HEK293T (cell line): ENCODE data around the gene NGB.

Experiments used
- CTCF ChIA-PET: fragments of 350-600 bp; formaldehyde crosslinking; extraction: SDS; loops from one replicate; lab custom pipeline; 2021; ENCODE audit warnings: antibody characterized with exemption, inconsistent platforms; lab: Yijun Ruan, JAX
- POLR2A ChIA-PET: fragments of 350-600 bp; formaldehyde crosslinking; extraction: SDS; loops from one replicate; lab custom pipeline; 2020; ENCODE audit warnings: antibody characterized with exemption, inconsistent platforms; lab: Yijun Ruan, JAX
- DNase-seq: peaks from one replicate; pipeline ENCODE4 v3.0.0; 2012; ENCODE audit warnings: mixed read lengths; ENCODE audit errors: extremely low spot score
- ARNT ChIP-seq: fragments of 450-650 bp; IDR thresholded peaks from 2 replicates; pipeline ENCODE4 v1.6.1; 2017; ENCODE audit warnings: mild to moderate bottlenecking
- BHLHE40 ChIP-seq: fragments of 450-650 bp; IDR thresholded peaks from 2 replicates; pipeline ENCODE4 v1.6.1; 2016; ENCODE audit warnings: mild to moderate bottlenecking, moderate library complexity, borderline replicate concordance
- CTBP1 ChIP-seq: fragments of 450-650 bp; IDR thresholded peaks from 2 replicates; pipeline ENCODE4 v1.6.1; 2016; ENCODE audit warnings: borderline replicate concordance
- ELF4 ChIP-seq: fragments of 450-650 bp; IDR thresholded peaks from 2 replicates; pipeline ENCODE4 v1.6.1; 2017; ENCODE audit warnings: antibody characterized with exemption
- FOXA1 ChIP-seq: fragments of 450-650 bp; IDR thresholded peaks from 2 replicates; pipeline ENCODE4 v1.6.1; 2016; ENCODE audit warnings: mild to moderate bottlenecking
- FOXK2 ChIP-seq: fragments of 450-650 bp; IDR thresholded peaks from 2 replicates; pipeline ENCODE4 v1.6.1; 2016; ENCODE audit warnings: mild to moderate bottlenecking
- FOXM1 ChIP-seq: fragments of 450-650 bp; IDR thresholded peaks from 2 replicates; pipeline ENCODE4 v1.6.1; 2017; ENCODE audit warnings: mild to moderate bottlenecking, borderline replicate concordance
- HDGF ChIP-seq: fragments of 450-650 bp; IDR thresholded peaks from 2 replicates; pipeline ENCODE4 v1.6.1; 2017; ENCODE audit warnings: antibody characterized with exemption, borderline replicate concordance
- L3MBTL2 ChIP-seq: fragments of 450-650 bp; conservative IDR thresholded peaks from 2 replicates; pipeline ENCODE4 v1.6.1; 2016; ENCODE audit warnings: mild to moderate bottlenecking
- LEF1 ChIP-seq: fragments of 450-650 bp; IDR thresholded peaks from 2 replicates; pipeline ENCODE4 v1.6.1; 2017; ENCODE audit warnings: mild to moderate bottlenecking, borderline replicate concordance
- NFRKB ChIP-seq: fragments of 450-650 bp; IDR thresholded peaks from 2 replicates; pipeline ENCODE4 v1.6.1; 2016; ENCODE audit warnings: mild to moderate bottlenecking, moderate library complexity
- PKNOX1 ChIP-seq: fragments of 450-650 bp; IDR thresholded peaks from 2 replicates; pipeline ENCODE4 v1.6.1; 2016
- SP1 ChIP-seq: fragments of 450-650 bp; IDR thresholded peaks from 2 replicates; pipeline ENCODE4 v1.6.1; 2017
- SUZ12 ChIP-seq: fragments of 450-650 bp; IDR thresholded peaks from 2 replicates; pipeline ENCODE4 v1.6.1; 2016; ENCODE audit warnings: mild to moderate bottlenecking
- TARDBP ChIP-seq: fragments of 450-650 bp; IDR thresholded peaks from 2 replicates; pipeline ENCODE4 v1.6.1; 2016
- ZNF384 ChIP-seq: fragments of 450-650 bp; IDR thresholded peaks from 2 replicates; pipeline ENCODE4 v1.6.1; 2016

The NGB gene

GRCh38 chr14:77259025-77259715 is 11.8 kb downstream of the NGB start:
- CTCF ChIA-PET, result no interaction called here
- no peak for TF ChIP-seq HDGF
- TF ChIP-seq FOXM1, result no peak
- no peak for TF ChIP-seq ARNT
- no peak for TF ChIP-seq SP1
- no peak for TF ChIP-seq LEF1
- TF ChIP-seq ZNF384, result no peak
- TF ChIP-seq FOXA1, result no peak
- no peak for TF ChIP-seq PKNOX1
- POLR2A ChIA-PET, result no interaction called here
- no peak for DNase-seq

GRCh38 chr14:77258566-77258965 is 12.4 kb downstream of the NGB start:
- DNase-seq, result no peak
- ChIA-PET CTCF (interaction anchor here (0.8 kb wide), 1 partner anchor 107 kb away, joined by 3 read pairs; no protein-coding TSS in a partner anchor), POLR2A (no interaction called here)
- TF ChIP-seq FOXM1 (no peak), PKNOX1 (no peak)

- POLR2A ChIA-PET, result no interaction called here
- no peak for DNase-seq
- TF ChIP-seq NFRKB (no peak), LEF1 (no peak), ARNT (no peak), FOXM1 (no peak), FOXK2 (no peak), PKNOX1 (no peak)
- CTCF ChIA-PET, result no interaction called here
Observed at GRCh38 chr14:77257700-77258099, 13.3 kb downstream of the NGB start.

GRCh38 chr14:77256694-77257093 is 14.3 kb downstream of the NGB start:
- ChIA-PET CTCF (no interaction called here), POLR2A (no interaction called here)
- DNase-seq, result no peak
- TF ChIP-seq TARDBP (no peak), FOXA1 (no peak), NFRKB (no peak), ELF4 (no peak), LEF1 (no peak), ARNT (no peak), SP1 (no peak), FOXM1 (no peak), FOXK2 (no peak), HDGF (no peak), SUZ12 (no peak), L3MBTL2 (no peak), BHLHE40 (no peak), ZNF384 (no peak), CTBP1 (no peak), PKNOX1 (no peak)

GRCh38 chr14:77253333-77254190 is 17.4 kb downstream of the NGB start:
- ChIA-PET POLR2A (no interaction called here), CTCF (interaction anchor here (0.6 kb wide), 1 partner anchor 63 kb away, joined by 4 read pairs; no protein-coding TSS in a partner anchor)
- no peak for TF ChIP-seq FOXA1
- TF ChIP-seq TARDBP, result no peak
- TF ChIP-seq FOXM1, result no peak
- TF ChIP-seq SP1, result no peak
- DNase-seq, result no peak

GRCh38 chr14:77251870-77252269 is 19.1 kb downstream of the NGB start:
- TF ChIP-seq PKNOX1 (no peak), ARNT (no peak), SUZ12 (no peak), SP1 (no peak), CTBP1 (no peak), HDGF (no peak), L3MBTL2 (no peak), FOXA1 (no peak), FOXK2 (no peak), NFRKB (no peak), TARDBP (no peak), ELF4 (no peak), BHLHE40 (no peak)
- no peak for DNase-seq
- ChIA-PET CTCF (no interaction called here), POLR2A (no interaction called here)
